K562 (cell line): Measurements from ENCODE around the gene ARHGEF1. TPM values are rescaled to one million over a fixed set of nuclear protein-coding genes. Genes with fewer than 3 reads are reported as not detected.

ENCODE experiments used
- GTF2F1 ChIP-seq: IDR thresholded peaks from 2 replicates; pipeline ENCODE4 v1.6.1; 2011; ENCODE audit warnings: low read depth, low read length, improper control_type of control experiment
- POLR2B ChIP-seq: fragments of 450-650 bp; IDR thresholded peaks from 2 replicates; pipeline ENCODE4 v1.6.1; 2018; ENCODE audit warnings: low read depth; ENCODE audit not compliant: partially characterized antibody
- SPI1 ChIP-seq: IDR thresholded peaks from 2 replicates; pipeline ENCODE4 v1.6.1; 2011; ENCODE audit warnings: low read depth, low read length, control low read depth, borderline replicate concordance
- STAG1 ChIP-seq: sonication (generic); formaldehyde crosslinking; IDR thresholded peaks from 2 replicates; pipeline ENCODE4 v1.5.0; 2020; ENCODE audit warnings: missing genetic modification reagents, borderline replicate concordance
- STAT5B ChIP-seq: fragments of 250-450 bp; sonication (Bioruptor Pico); IDR thresholded peaks from 2 replicates; pipeline ENCODE4 v1.8.0; 2021; ENCODE audit warnings: mild to moderate bottlenecking, inconsistent platforms
- TBP ChIP-seq: optimal IDR thresholded peaks from 2 replicates; pipeline ENCODE3; 2011; ENCODE audit warnings: low read depth, low read length, improper control_type of control experiment
- ZC3H4 ChIP-seq: sonication (generic); formaldehyde crosslinking; IDR thresholded peaks from 2 replicates; pipeline ENCODE4 v1.9.0; 2021; ENCODE audit warnings: missing genetic modification reagents, borderline replicate concordance
- ZZZ3 ChIP-seq: fragments of 450-650 bp; IDR thresholded peaks from 2 replicates; pipeline ENCODE4 v1.6.1; 2016; ENCODE audit warnings: antibody characterized with exemption, mild to moderate bottlenecking, moderate library complexity
- polyA plus RNA-seq, 8 experiments: library from polyadenylated mRNA; depleted of rRNA in 4 of 8; stranded (reverse) in 5 of 8; unstranded in 3 of 8; fragments of >200 nt; fragmentation: Nextera tagmentation in 2 of 8; fragmentation: Illumina TruSeq in 1 of 8; extraction: Ambion mirVana in 2 of 8; extraction: Trizol in 1 of 8; gene quantifications; 2 replicates each; pipeline versions ENCODE4 v1.2.1 to v1.2.3, GENCODE V29; 2011 to 2014; ENCODE audit warnings: inconsistent platforms in 1 of 8, missing spikeins in 1 of 8
- total RNA-seq, 7 experiments: library from RNA; depleted of rRNA in 6 of 7; stranded (reverse); fragments of >200 nt in 6 of 7; fragmentation: Illumina TruSeq in 2 of 7; extraction: Trizol in 2 of 7; gene quantifications; 2 replicates each; pipeline versions ENCODE4 v1.2.1 to v1.2.3, GENCODE V29; 2011 to 2021; ENCODE audit warnings: low replicate concordance in 1 of 7
- TF ChIP-seq, protein P1 (sequence below): fragments of 200-600 bp; sonication (generic); IDR thresholded peaks from one replicate; pipeline ENCODE4 v1.6.1; 2012; ENCODE audit warnings: mild to moderate bottlenecking, low read depth, low read length, inconsistent platforms
- TF ChIP-seq, protein P2 (sequence below): sonication (generic); formaldehyde crosslinking; IDR thresholded peaks from 2 replicates; pipeline ENCODE4 v1.8.0; 2022; ENCODE audit warnings: mild to moderate bottlenecking, low read depth, missing genetic modification reagents

ARHGEF1 gene
- total and polyA plus RNA-seq, 9 of the 15 experiments (the other 6 are each of a cell fraction or from before 2014, with no cell fraction given), result 1.9 to 149 (median 29.8) TPM

DNA sequence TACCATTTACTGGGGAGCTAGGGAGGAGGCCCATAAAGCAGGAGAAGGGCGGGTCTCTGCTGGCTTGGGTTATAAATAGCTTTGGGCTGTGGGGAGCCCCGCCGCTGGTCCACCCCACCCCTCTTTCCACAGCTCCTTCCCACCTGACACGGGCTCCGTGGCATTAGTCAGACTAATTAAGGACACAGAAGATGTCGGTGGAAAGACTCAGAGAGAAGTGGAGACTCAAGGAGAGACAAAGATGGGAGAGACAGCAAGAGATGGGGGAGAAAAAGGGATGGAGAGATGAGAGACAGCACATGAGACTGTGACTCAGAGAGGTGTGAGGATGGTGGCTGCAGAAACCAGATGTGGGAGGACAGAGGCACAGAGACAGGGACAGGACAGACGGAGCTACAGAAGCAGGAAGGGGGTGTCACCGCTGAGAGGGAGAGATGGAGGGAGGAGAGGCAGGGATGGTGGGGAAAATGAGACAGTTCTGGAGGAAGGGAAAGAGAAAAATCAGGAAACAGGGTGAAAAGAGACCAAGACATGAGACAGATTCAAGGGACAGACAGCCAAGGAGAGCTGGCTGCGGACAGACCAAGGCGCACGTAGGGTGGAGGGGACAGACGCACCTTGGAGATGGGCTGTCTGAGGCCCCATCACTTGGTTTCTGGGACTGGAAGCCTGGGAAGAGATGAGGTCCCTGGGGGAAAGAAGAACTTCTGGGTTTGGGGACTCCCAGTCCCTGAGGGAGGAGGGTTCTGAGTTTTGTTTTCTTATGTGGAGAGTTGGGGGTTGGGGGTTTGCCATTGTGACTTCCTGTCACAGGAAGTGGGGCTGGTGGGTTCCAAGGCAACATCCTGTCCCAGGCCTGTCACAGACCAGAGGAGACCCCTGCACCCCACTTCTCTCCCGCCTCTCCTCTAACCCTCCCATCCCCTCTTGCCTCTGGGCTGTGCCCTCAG lies 4.1 kb downstream of the ARHGEF1 start (continued):
- TF ChIP-seq, protein P1, sequence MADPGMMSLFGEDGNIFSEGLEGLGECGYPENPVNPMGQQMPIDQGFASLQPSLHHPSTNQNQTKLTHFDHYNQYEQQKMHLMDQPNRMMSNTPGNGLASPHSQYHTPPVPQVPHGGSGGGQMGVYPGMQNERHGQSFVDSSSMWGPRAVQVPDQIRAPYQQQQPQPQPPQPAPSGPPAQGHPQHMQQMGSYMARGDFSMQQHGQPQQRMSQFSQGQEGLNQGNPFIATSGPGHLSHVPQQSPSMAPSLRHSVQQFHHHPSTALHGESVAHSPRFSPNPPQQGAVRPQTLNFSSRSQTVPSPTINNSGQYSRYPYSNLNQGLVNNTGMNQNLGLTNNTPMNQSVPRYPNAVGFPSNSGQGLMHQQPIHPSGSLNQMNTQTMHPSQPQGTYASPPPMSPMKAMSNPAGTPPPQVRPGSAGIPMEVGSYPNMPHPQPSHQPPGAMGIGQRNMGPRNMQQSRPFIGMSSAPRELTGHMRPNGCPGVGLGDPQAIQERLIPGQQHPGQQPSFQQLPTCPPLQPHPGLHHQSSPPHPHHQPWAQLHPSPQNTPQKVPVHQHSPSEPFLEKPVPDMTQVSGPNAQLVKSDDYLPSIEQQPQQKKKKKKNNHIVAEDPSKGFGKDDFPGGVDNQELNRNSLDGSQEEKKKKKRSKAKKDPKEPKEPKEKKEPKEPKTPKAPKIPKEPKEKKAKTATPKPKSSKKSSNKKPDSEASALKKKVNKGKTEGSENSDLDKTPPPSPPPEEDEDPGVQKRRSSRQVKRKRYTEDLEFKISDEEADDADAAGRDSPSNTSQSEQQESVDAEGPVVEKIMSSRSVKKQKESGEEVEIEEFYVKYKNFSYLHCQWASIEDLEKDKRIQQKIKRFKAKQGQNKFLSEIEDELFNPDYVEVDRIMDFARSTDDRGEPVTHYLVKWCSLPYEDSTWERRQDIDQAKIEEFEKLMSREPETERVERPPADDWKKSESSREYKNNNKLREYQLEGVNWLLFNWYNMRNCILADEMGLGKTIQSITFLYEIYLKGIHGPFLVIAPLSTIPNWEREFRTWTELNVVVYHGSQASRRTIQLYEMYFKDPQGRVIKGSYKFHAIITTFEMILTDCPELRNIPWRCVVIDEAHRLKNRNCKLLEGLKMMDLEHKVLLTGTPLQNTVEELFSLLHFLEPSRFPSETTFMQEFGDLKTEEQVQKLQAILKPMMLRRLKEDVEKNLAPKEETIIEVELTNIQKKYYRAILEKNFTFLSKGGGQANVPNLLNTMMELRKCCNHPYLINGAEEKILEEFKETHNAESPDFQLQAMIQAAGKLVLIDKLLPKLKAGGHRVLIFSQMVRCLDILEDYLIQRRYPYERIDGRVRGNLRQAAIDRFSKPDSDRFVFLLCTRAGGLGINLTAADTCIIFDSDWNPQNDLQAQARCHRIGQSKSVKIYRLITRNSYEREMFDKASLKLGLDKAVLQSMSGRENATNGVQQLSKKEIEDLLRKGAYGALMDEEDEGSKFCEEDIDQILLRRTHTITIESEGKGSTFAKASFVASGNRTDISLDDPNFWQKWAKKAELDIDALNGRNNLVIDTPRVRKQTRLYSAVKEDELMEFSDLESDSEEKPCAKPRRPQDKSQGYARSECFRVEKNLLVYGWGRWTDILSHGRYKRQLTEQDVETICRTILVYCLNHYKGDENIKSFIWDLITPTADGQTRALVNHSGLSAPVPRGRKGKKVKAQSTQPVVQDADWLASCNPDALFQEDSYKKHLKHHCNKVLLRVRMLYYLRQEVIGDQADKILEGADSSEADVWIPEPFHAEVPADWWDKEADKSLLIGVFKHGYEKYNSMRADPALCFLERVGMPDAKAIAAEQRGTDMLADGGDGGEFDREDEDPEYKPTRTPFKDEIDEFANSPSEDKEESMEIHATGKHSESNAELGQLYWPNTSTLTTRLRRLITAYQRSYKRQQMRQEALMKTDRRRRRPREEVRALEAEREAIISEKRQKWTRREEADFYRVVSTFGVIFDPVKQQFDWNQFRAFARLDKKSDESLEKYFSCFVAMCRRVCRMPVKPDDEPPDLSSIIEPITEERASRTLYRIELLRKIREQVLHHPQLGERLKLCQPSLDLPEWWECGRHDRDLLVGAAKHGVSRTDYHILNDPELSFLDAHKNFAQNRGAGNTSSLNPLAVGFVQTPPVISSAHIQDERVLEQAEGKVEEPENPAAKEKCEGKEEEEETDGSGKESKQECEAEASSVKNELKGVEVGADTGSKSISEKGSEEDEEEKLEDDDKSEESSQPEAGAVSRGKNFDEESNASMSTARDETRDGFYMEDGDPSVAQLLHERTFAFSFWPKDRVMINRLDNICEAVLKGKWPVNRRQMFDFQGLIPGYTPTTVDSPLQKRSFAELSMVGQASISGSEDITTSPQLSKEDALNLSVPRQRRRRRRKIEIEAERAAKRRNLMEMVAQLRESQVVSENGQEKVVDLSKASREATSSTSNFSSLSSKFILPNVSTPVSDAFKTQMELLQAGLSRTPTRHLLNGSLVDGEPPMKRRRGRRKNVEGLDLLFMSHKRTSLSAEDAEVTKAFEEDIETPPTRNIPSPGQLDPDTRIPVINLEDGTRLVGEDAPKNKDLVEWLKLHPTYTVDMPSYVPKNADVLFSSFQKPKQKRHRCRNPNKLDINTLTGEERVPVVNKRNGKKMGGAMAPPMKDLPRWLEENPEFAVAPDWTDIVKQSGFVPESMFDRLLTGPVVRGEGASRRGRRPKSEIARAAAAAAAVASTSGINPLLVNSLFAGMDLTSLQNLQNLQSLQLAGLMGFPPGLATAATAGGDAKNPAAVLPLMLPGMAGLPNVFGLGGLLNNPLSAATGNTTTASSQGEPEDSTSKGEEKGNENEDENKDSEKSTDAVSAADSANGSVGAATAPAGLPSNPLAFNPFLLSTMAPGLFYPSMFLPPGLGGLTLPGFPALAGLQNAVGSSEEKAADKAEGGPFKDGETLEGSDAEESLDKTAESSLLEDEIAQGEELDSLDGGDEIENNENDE, result no peak
- no peak for TF ChIP-seq ZC3H4 (CRISPR knock-in tag)
- TF ChIP-seq POLR2B, result peak; percentile 21
- TF ChIP-seq, protein P2, sequence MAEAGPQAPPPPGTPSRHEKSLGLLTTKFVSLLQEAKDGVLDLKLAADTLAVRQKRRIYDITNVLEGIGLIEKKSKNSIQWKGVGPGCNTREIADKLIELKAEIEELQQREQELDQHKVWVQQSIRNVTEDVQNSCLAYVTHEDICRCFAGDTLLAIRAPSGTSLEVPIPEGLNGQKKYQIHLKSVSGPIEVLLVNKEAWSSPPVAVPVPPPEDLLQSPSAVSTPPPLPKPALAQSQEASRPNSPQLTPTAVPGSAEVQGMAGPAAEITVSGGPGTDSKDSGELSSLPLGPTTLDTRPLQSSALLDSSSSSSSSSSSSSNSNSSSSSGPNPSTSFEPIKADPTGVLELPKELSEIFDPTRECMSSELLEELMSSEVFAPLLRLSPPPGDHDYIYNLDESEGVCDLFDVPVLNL (CRISPR knock-in tag), result no peak
- no peak for TF ChIP-seq STAG1 (CRISPR knock-in tag)
- no peak for TF ChIP-seq TBP
- no peak for TF ChIP-seq ZZZ3
- no peak for TF ChIP-seq GTF2F1
- TF ChIP-seq SPI1, result no peak
- no peak for TF ChIP-seq STAT5B
